Coronary artery (tissue), 2 donors: ENCODE results near the gene PIP4K2A.

Experiments used
- DNase-seq: peaks from one replicate; pipeline ENCODE4 v3.0.0-alpha.2; 2017; ENCODE audit warnings: low spot score
- H3K27ac ChIP-seq, 2 donors: fragments of 200-600 bp; sonication (generic); one replicate each; pipeline ENCODE4 v1.5.1; 2016 to 2019
- H3K4me3 ChIP-seq: fragments of 200-600 bp; sonication (generic); 2 replicates; pipeline ENCODE4 v1.5.1; 2016; ENCODE audit warnings: mild to moderate bottlenecking, moderate library complexity
- TF ChIP-seq, protein P1 (sequence below): fragments of 200-600 bp; sonication (generic); IDR thresholded peaks from one replicate; pipeline ENCODE4 v1.5.1; 2019; ENCODE audit warnings: antibody characterized with exemption

PIP4K2A gene

DNA sequence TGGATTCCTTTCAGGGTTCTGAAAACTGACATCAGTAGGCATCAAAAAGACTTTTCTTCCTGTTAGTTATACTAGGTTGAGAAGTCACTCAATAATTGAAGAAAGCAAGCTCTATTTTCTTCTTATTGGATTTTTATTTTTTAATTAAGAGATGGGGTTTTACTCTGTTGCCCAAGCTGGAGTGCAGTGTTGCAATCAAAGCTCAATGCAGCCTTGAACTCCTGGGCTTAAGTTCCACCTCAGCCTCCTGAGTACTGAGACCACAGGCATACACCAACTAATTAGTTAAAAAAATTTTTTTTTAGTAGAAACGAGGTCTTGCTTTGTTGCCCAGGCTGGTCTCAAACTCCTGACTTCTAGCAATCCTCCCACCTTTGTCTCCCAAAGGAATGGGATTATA is 28.0 kb downstream of the PIP4K2A start:
- TF ChIP-seq, protein P1, sequence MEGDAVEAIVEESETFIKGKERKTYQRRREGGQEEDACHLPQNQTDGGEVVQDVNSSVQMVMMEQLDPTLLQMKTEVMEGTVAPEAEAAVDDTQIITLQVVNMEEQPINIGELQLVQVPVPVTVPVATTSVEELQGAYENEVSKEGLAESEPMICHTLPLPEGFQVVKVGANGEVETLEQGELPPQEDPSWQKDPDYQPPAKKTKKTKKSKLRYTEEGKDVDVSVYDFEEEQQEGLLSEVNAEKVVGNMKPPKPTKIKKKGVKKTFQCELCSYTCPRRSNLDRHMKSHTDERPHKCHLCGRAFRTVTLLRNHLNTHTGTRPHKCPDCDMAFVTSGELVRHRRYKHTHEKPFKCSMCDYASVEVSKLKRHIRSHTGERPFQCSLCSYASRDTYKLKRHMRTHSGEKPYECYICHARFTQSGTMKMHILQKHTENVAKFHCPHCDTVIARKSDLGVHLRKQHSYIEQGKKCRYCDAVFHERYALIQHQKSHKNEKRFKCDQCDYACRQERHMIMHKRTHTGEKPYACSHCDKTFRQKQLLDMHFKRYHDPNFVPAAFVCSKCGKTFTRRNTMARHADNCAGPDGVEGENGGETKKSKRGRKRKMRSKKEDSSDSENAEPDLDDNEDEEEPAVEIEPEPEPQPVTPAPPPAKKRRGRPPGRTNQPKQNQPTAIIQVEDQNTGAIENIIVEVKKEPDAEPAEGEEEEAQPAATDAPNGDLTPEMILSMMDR: no peak
- Histone ChIP-seq H3K4me3 (peak overlapping the region; percentile 2), H3K27ac (peak overlapping the region in 1 of 2 donors; percentile 31)
- DNase-seq: no peak

DNA sequence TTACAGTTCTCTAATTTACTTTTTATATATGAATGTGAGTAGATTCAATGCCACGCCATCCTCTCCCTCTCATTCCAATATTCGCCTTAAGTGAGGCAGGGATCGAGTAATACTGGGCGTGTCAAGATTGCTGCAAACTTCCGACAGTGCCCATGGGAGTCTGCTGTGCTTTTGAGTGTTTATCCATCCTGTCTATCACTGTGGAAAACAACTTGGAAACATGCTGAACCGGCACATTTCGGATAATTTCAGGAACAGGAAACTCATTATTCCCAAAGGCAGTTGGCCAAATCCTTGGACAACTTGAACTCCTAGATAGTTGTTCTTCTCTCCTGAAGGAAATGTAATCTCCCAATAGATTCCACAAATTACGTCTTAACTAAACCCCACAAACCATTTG is 28.5 kb downstream of the PIP4K2A start:
- peak overlapping the region; percentile 2 for H3K4me3 ChIP-seq
- peak overlapping the region in 1 of 2 donors; percentile 31 for H3K27ac ChIP-seq
- TF ChIP-seq, protein P1: no peak
- DNase-seq: no peak

DNA sequence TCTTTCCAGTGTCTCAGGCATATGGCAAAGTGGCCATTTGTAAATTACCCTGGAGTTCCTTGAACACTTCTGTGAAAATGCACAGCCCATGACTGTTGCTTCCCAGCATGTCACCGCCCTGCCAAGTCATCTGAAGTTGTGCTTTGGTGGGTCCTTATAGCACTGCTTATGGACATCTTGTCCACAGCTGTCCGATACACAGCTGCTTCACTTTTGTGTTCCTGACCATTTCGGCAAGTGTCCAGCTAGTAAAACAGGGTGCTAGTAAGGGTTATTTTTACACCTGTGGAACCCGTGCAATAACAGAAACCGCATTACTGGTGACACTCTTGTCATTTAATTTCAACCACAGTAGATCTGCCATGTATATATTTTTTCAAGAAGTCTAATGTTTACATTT is 29.7 kb downstream of the PIP4K2A start:
- no peak overlapping the region for H3K4me3 ChIP-seq
- no peak overlapping the region for H3K27ac ChIP-seq
- no peak for DNase-seq
- TF ChIP-seq, protein P1: no peak

DNA sequence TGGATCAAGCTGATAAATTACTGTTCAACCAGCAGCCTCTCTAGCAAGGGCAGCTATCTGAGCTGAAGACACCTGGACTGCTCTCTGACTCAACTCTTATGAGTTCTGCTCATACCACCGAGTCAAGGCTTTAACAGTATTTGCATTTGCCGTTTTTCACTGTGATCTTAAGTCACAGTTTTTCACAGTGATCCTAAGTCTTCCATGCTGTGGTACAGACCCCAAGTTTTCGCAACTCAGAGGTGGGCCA is 31.3 kb downstream of the PIP4K2A start:
- no peak for DNase-seq
- Histone ChIP-seq H3K27ac (peak overlapping the region in 1 of 2 donors; percentile 17), H3K4me3 (no peak overlapping the region)
- TF ChIP-seq, protein P1: no peak

DNA sequence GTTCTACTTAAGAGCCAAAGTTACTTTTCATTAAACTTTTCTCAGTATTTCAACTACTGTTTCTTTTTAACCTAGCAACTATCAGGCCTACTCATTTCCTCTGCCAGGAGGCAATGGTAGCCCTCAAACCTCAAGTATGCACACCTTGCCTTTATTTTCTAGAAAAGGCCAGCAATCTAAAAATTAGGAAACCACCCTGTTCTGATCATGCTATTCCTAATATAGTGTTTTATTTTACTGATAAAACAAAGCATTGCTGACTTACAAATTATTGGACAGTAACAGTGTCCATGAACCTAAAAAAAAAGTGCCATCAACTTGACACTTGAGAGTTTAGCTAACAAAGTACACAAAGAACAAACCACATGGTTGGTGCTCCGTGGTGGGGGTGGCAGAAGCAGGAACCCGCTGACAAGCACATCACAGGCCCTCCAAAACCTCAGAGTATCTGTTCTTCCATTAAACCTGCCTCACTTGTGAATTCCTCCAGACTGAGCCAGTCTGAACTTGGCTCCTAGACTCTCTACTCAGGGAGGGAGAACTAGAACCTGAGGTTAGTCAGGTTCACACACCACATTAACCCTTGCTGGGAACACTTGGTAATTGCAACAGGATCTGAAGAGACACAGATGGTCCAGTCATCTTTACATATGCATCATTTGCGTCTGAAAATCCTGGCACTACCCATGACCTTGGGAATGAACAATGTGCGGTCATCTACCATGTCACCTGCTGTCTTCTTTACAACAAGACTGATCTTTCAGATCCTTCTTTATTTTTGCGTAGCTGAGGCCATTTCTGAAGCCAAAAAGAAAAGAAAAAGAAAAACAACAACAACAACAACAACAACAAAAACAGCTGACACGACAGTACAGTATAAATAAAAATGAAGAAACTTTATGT is 31.9 kb downstream of the PIP4K2A start:
- TF ChIP-seq, protein P1: no peak
- no peak for DNase-seq

DNA sequence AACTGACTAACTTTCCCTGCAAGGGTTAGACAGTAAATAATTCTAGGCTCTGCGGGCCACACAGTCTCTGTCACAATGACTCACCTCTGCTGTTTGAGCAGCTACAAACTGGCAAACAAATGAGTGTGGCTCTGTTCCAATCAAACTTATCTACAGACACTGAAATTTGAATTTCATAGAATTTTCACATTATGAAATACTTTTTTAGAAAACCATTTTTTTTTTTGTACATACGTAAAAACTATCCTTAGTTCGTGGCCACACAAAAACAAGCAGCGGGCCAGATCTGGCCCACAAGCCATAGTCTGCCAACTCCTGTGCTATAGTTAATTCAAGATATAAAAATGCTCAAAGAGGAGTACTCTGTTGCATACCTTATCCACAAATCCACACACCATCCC is 32.6 kb downstream of the PIP4K2A start:
- DNase-seq: no peak
- TF ChIP-seq, protein P1: no peak
- H3K27ac ChIP-seq: peak overlapping the region in 1 of 2 donors; percentile 1
- no peak overlapping the region for H3K4me3 ChIP-seq

More for the DNA sequence above, 31.9 kb downstream of the PIP4K2A start:
- H3K4me3 ChIP-seq: no peak overlapping the region
- H3K27ac ChIP-seq: no peak overlapping the region

DNA sequence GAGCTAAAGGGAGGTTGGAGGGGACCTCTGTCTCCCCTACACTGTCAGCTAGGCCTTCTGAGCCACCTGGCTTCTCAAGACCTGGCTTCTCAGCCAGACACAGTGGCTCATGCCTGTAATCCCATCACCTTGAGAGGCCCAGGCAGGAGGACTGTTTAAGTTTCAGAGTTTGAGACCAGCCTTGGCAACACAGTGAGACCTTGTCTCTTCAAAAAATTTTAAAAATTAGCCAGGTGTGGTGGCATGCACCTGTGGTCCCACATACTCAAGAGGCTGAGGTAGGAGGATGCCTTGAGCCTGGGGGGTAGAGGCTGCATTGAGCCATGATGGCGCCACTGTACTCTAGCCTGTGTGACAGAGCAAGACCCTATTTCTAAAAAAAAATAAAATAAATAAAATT is 33.1 kb downstream of the PIP4K2A start:
- no peak overlapping the region for H3K4me3 ChIP-seq
- TF ChIP-seq, protein P1: no peak
- DNase-seq: no peak
- H3K27ac ChIP-seq: no peak overlapping the region
